GM12878 (cell line): Measurements from ENCODE around the gene TBC1D24. TPM values are rescaled to one million over a fixed set of nuclear protein-coding genes. Genes with fewer than 3 reads are reported as not detected.

ENCODE experiments used
- BACH1 ChIP-seq: fragments of 450-650 bp; IDR thresholded peaks from 2 replicates; pipeline ENCODE4 v1.6.1; 2017; ENCODE audit warnings: mild to moderate bottlenecking, borderline replicate concordance
- E2F8 ChIP-seq: fragments of 450-650 bp; IDR thresholded peaks from 2 replicates; pipeline ENCODE4 v1.6.1; 2018; ENCODE audit warnings: mild to moderate bottlenecking, low read depth, moderate library complexity; ENCODE audit not compliant: partially characterized antibody
- E4F1 ChIP-seq: fragments of 450-650 bp; IDR thresholded peaks from 2 replicates; pipeline ENCODE4 v1.6.1; 2018; ENCODE audit warnings: borderline replicate concordance, mild to moderate bottlenecking; ENCODE audit not compliant: partially characterized antibody
- ESRRA ChIP-seq: IDR thresholded peaks from 2 replicates; pipeline ENCODE4 v1.6.1; 2012; ENCODE audit warnings: mild to moderate bottlenecking, low read length, improper control_type of control experiment
- ETV6 ChIP-seq, 2 experiments: fragments of 450-650 bp in 1 of 2; IDR thresholded peaks in 1 of 2; conservative IDR thresholded peaks in 1 of 2; 2 replicates each; pipeline ENCODE4 v1.6.1; 2014; ENCODE audit warnings: antibody characterized with exemption in 1 of 2, borderline replicate concordance in 1 of 2, low read depth in 1 of 2, mild to moderate bottlenecking in 1 of 2, moderate library complexity in 1 of 2
- EZH2 ChIP-seq: IDR thresholded peaks from 2 replicates; pipeline ENCODE4 v1.6.1; 2012; ENCODE audit warnings: low read depth, mild to moderate bottlenecking, control low read depth, inconsistent platforms, low read length, borderline replicate concordance; ENCODE audit not compliant: control insufficient read depth
- GABPA ChIP-seq: IDR thresholded peaks from 2 replicates; pipeline ENCODE4 v1.6.1; 2014; ENCODE audit warnings: antibody characterized with exemption, low read depth, mild to moderate bottlenecking, inconsistent platforms
- HCFC1 ChIP-seq: fragments of 150-350 bp; IDR thresholded peaks from 2 replicates; pipeline ENCODE4 v1.6.1; 2014; ENCODE audit warnings: low read length
- IRF3 ChIP-seq: fragments of 450-650 bp; IDR thresholded peaks from 2 replicates; pipeline ENCODE4 v1.6.1; 2014; ENCODE audit warnings: mild to moderate bottlenecking
- JUNB ChIP-seq: IDR thresholded peaks from 2 replicates; pipeline ENCODE4 v1.6.1; 2016; ENCODE audit warnings: antibody characterized with exemption, mild to moderate bottlenecking
- KDM1A ChIP-seq: fragments of 200-600 bp; sonication (generic); IDR thresholded peaks from 2 replicates; pipeline ENCODE4 v1.6.1; 2016; ENCODE audit warnings: borderline replicate concordance
- MEF2B ChIP-seq: fragments of 450-650 bp; IDR thresholded peaks from 2 replicates; pipeline ENCODE4 v1.6.1; 2018; ENCODE audit warnings: mild to moderate bottlenecking, moderate library complexity; ENCODE audit not compliant: partially characterized antibody, poor library complexity, severe bottlenecking
- MTA2 ChIP-seq: fragments of 450-650 bp; IDR thresholded peaks from 2 replicates; pipeline ENCODE4 v1.6.1; 2016; ENCODE audit warnings: low read depth, mild to moderate bottlenecking, moderate library complexity
- POU2F2 ChIP-seq: IDR thresholded peaks from 3 replicates; pipeline ENCODE4 v1.6.1; 2011; ENCODE audit warnings: low read depth, mild to moderate bottlenecking, low read length, borderline replicate concordance
- SREBF1 ChIP-seq: IDR thresholded peaks from 2 replicates; pipeline ENCODE4 v1.6.1; 2012; ENCODE audit warnings: mild to moderate bottlenecking, low read length
- polyA plus RNA-seq, 11 experiments: library from polyadenylated mRNA; depleted of rRNA in 4 of 11; unstranded in 6 of 11; stranded (reverse) in 5 of 11; fragments of >200 nt; fragmentation: Nextera tagmentation in 4 of 11; fragmentation: Illumina TruSeq in 1 of 11; extraction: Ambion mirVana in 4 of 11; extraction: Trizol in 1 of 11; gene quantifications; 1 replicate in 1 of 11; 2 replicates in 10 of 11; pipeline versions ENCODE4 v1.2.1 to v1.2.3, GENCODE V29; 2011 to 2016; ENCODE audit warnings: inconsistent platforms in 2 of 11, missing spikeins in 2 of 11, low read depth in 1 of 11
- total RNA-seq, 4 experiments: library from RNA; depleted of rRNA in 3 of 4; stranded (reverse); fragments of >200 nt in 3 of 4; fragmentation: Illumina TruSeq in 1 of 4; extraction: Trizol in 1 of 4; gene quantifications; 2 replicates each; pipeline versions ENCODE4 v1.2.1 to v1.2.3, GENCODE V29; 2013 to 2021
- TF ChIP-seq, protein P1 (sequence below): fragments of 450-650 bp; conservative IDR thresholded peaks from 2 replicates; pipeline ENCODE4 v1.6.1; 2017; ENCODE audit warnings: mild to moderate bottlenecking, moderate library complexity
- TF ChIP-seq, protein P2 (sequence below): fragments of 450-650 bp; IDR thresholded peaks from 2 replicates; pipeline ENCODE4 v1.6.1; 2017; ENCODE audit warnings: antibody characterized with exemption, mild to moderate bottlenecking, moderate library complexity

The TBC1D24 gene
- total and polyA plus RNA-seq, 10 of the 15 experiments (the other 5 are each of a cell fraction or from before 2014, with no cell fraction given), result 1.1 to 9.6 (median 4.5) TPM

DNA sequence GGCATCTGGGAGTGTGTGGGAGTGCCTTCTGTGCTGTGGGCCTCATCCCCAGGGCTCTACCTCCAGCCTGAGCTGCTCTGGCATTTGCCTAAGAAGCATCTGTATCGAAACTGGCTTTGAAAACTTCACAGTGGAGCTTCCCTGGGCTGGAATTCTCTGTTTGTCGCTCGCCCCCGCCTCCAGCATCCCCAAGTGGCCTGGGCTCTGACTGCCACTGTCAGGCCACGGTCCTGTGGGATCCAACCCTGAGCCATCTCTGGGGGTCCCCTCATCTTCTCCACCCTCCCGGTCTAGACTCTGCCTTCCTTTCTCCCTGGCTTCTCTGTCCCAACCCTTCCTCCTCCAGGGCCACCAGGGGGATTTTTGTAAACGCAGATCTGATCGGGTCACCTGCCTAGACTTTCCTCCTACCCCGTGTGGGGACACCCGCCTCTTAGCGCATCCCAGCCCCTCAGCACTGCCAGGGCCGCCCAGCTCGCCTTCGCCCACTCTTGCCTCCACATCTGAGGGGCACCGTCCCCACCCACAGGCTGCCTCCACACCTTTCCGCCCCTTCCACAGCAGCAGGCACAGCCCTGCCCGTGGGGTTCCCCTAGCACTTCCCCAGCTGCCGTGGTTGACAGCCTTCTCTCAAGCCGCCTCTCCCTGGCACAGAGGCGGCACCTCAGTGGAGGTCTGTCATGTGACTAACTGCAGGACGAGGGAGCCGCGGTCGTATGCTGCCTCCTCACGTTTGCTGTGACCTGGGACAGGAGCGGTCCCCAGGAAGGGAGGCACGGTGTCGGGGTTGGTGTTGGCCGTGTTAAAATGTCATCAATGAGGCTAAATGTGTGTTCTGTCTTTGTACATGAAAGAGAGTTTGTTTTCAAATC, 12.0 kb downstream of the TBC1D24 start (continued):
- TF ChIP-seq ESRRA (no peak), MTA2 (no peak), MEF2B (no peak), HCFC1 (no peak; the same call in 1 of the 2 replicates), IRF3 (no peak; the same call in 1 of the 2 replicates), ETV6 (conservative IDR thresholded peaks at IDR 0.05 in 1 of 2, IDR thresholded peaks at IDR 0.05 in 1 of 2; ENCODE audit: borderline replicate concordance in 1 of 2, low read depth in 1 of 2) (no peak), GABPA (no peak), POU2F2 (no peak), KDM1A (no peak), SREBF1 (no peak), EZH2 (no peak), E4F1 (no peak), BACH1 (no peak; the same call in 1 of the 2 replicates), E2F8 (no peak), JUNB (no peak)
- TF ChIP-seq, protein P1, sequence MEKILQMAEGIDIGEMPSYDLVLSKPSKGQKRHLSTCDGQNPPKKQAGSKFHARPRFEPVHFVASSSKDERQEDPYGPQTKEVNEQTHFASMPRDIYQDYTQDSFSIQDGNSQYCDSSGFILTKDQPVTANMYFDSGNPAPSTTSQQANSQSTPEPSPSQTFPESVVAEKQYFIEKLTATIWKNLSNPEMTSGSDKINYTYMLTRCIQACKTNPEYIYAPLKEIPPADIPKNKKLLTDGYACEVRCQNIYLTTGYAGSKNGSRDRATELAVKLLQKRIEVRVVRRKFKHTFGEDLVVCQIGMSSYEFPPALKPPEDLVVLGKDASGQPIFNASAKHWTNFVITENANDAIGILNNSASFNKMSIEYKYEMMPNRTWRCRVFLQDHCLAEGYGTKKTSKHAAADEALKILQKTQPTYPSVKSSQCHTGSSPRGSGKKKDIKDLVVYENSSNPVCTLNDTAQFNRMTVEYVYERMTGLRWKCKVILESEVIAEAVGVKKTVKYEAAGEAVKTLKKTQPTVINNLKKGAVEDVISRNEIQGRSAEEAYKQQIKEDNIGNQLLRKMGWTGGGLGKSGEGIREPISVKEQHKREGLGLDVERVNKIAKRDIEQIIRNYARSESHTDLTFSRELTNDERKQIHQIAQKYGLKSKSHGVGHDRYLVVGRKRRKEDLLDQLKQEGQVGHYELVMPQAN, result no peak
- TF ChIP-seq, protein P2, sequence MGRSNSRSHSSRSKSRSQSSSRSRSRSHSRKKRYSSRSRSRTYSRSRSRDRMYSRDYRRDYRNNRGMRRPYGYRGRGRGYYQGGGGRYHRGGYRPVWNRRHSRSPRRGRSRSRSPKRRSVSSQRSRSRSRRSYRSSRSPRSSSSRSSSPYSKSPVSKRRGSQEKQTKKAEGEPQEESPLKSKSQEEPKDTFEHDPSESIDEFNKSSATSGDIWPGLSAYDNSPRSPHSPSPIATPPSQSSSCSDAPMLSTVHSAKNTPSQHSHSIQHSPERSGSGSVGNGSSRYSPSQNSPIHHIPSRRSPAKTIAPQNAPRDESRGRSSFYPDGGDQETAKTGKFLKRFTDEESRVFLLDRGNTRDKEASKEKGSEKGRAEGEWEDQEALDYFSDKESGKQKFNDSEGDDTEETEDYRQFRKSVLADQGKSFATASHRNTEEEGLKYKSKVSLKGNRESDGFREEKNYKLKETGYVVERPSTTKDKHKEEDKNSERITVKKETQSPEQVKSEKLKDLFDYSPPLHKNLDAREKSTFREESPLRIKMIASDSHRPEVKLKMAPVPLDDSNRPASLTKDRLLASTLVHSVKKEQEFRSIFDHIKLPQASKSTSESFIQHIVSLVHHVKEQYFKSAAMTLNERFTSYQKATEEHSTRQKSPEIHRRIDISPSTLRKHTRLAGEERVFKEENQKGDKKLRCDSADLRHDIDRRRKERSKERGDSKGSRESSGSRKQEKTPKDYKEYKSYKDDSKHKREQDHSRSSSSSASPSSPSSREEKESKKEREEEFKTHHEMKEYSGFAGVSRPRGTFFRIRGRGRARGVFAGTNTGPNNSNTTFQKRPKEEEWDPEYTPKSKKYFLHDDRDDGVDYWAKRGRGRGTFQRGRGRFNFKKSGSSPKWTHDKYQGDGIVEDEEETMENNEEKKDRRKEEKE, result no peak
